H7 (cell line): ENCODE results near the gene SYT7. TPM values are rescaled to one million over a fixed set of nuclear protein-coding genes. Genes with fewer than 3 reads are reported as not detected.

Experiments
- DNase-seq: peaks from one replicate; pipeline ENCODE4 v3.0.0; 2012
- H3K27me3 ChIP-seq: 2 replicates; pipeline ENCODE4 v1.6.0; 2011; ENCODE audit warnings: mild to moderate bottlenecking, low read length; ENCODE audit not compliant: control insufficient read depth, insufficient read depth
- H3K36me3 ChIP-seq: replicated peaks from 2 replicates; pipeline ENCODE4 v1.5.1; 2011; ENCODE audit warnings: low read length; ENCODE audit not compliant: control insufficient read depth, insufficient read depth
- H3K4me3 ChIP-seq: 2 replicates; pipeline ENCODE4 v1.5.1; 2011; ENCODE audit warnings: low read depth, mild to moderate bottlenecking, control low read depth, low read length, moderate library complexity; ENCODE audit not compliant: insufficient read depth
- total RNA-seq: library from RNA; depleted of rRNA; stranded (reverse); fragments of >200 nt; shearing (Covaris generic); gene quantifications from 2 replicates; pipeline ENCODE4 v1.2.3, GENCODE V29; 2014

Gene SYT7
- total RNA-seq, 1 experiment from 2014 or later: 4.8 TPM

- Histone ChIP-seq H3K36me3 (no peaks in the 10 kb centered on the region), H3K4me3 (no peak overlapping the region), H3K27me3 (no peaks in the 10 kb centered on the region)
- DNase-seq: no peak
Measured at GRCh38 chr11:61547246-61547645, 33.6 kb downstream of the SYT7 start.

- H3K36me3 ChIP-seq: no peaks in the 10 kb centered on the region
- DNase-seq: no peak
- H3K27me3 ChIP-seq: no peaks in the 10 kb centered on the region
- no peak overlapping the region for H3K4me3 ChIP-seq
Measured at GRCh38 chr11:61546663-61547062, 34.2 kb downstream of the SYT7 start.

DNA sequence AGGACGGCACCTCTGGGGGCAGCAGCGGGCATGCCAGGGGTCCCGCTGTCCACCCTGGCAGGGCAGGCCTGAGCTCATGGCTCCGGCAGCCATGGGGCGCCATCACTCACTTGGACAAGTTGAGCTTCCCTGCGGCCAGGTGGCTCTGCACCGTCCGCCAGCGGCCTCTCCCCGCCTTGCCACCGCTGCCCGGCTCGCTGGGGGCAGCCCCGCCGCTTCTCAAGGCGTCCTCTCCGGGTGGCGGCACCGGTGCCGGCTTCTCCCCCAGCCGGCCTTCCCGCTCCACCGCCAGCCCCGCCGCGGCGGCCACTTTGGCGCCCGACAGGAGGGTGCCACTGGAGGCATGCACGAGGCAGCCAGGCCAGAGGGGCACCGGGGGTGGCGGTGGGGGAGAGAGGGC lies 35.0 kb downstream of the SYT7 start:
- Histone ChIP-seq H3K36me3 (no peaks in the 10 kb centered on the region), H3K4me3 (no peak overlapping the region), H3K27me3 (no peaks in the 10 kb centered on the region)
- peak; percentile 64 for DNase-seq

DNA sequence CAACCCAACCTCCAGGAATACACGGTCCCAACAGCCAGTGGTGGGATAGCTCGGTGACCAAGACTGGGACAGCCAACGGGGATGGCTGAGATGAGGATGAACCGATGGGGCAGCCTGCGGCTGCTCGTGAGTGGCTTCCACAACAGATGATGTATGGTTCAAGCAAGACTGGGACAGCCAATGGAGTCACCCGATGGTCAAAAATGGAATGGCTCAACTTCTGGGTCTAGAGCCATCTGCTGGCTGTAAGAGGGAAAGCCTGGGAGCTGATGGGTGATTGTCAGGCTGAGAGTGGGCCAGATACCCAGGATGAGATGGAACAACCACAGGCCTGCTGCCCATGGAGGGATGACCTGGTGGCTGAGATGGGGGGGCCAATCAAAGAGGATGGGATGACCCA lies 35.5 kb downstream of the SYT7 start:
- Histone ChIP-seq H3K27me3 (no peaks in the 10 kb centered on the region), H3K4me3 (no peak overlapping the region), H3K36me3 (no peaks in the 10 kb centered on the region)
- DNase-seq: peak; percentile 91

DNA sequence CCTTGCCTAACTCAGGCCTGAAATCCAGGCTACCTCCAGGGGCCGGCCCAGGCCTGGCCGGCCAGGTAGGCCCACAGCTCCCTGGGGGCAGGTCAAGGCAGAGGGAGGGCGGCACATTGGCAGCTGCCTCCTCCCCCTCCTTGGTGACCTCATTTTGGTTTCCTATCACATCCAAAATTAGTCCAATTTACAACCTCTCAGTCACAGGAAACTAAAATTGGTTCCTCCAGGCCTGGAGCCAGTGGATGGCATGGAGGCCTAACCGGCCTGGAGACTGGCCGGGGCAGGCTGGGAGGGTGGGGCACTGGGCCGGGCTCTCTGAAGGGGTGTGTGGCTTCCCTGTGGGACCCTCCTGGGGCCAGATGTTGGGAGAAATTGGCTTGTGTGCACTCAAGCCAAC lies 36.4 kb downstream of the SYT7 start:
- DNase-seq: peak; percentile 56
- Histone ChIP-seq H3K36me3 (no peaks in the 10 kb centered on the region), H3K27me3 (no peaks in the 10 kb centered on the region), H3K4me3 (no peak overlapping the region)

- DNase-seq: no peak
- H3K36me3 ChIP-seq: no peaks in the 10 kb centered on the region
- no peak overlapping the region for H3K4me3 ChIP-seq
- H3K27me3 ChIP-seq: no peaks in the 10 kb centered on the region
Measured at GRCh38 chr11:61543606-61544306, 37.1 kb downstream of the SYT7 start.

DNA sequence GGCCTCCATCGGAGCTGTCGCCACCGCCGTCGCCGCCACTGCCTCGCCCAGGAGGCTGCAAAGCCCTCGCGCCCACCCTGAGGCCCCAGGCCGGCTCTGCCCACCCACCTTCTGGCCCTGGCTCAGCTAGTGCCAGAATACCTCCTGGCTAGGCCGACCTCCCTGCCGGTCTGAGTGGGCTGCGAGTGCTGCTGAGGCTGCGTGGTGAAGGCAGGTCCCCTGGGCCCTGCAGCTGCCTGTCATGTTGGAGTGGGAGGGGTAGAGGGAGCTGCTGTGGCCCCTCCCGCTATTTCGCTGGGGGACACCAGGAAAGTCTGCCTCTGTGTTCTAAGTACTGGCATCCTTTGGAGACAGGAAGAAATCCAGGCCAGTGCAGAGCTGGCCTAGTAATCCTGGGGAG lies 38.2 kb downstream of the SYT7 start:
- Histone ChIP-seq H3K36me3 (no peaks in the 10 kb centered on the region), H3K27me3 (no peaks in the 10 kb centered on the region), H3K4me3 (no peak overlapping the region)
- DNase-seq: peak; percentile 79

DNA sequence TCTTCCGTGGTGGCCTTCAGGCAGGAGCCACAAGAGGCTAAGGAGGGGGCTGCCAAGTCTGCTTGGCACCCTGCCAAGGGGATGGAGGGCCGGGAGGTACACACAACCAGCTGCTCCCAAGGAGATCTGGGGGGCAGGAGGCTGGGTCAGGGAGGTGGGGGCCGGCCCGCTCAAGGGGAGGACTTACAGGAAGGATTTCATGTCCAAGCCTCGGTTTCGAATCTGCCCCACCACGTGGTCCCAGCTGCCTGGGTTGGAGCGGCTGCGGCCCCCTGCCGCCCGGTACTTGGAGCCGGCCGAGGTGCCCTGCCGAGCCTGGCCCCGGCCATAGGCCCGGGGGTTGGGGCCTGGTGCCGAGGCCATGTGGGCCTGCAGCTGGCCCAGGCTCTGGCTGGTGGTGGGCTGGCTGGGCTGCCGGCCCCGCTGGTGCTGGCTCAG lies 38.8 kb downstream of the SYT7 start:
- Histone ChIP-seq H3K36me3 (no peaks in the 10 kb centered on the region), H3K4me3 (no peak overlapping the region), H3K27me3 (no peaks in the 10 kb centered on the region)
- DNase-seq: peak; percentile 87

DNA sequence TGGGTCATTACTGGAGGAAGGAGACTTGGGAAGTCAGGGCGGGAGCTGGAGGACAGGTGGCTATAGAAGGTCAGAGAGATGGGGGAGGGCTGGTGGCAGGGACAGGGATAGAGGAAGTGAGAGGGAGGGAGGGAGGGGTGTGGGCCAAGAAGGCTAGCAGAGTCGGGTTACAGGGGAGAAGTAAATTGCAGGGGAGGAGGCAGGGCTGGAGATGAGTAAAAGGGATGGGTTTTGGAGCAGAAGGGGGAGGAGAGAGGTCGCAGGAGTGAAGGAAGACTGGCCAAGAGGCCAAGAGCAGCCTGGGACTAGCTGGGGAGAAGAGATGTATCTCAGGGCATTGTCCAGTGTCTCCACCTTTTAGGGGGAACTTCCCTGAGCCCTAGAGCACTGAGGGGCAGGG lies 39.3 kb downstream of the SYT7 start:
- Histone ChIP-seq H3K36me3 (no peaks in the 10 kb centered on the region), H3K4me3 (no peak overlapping the region), H3K27me3 (no peaks in the 10 kb centered on the region)
- DNase-seq: peak; percentile 92

GRCh38 chr11:61540528-61540927 lies 40.3 kb downstream of the SYT7 start:
- no peaks in the 10 kb centered on the region for H3K27me3 ChIP-seq
- H3K36me3 ChIP-seq: no peaks in the 10 kb centered on the region
- peak; percentile 47 for DNase-seq
- H3K4me3 ChIP-seq: no peak overlapping the region

GRCh38 chr11:61539831-61540357 lies 41.0 kb downstream of the SYT7 start:
- DNase-seq: peak; percentile 65
- Histone ChIP-seq H3K36me3 (no peaks in the 10 kb centered on the region), H3K27me3 (no peaks in the 10 kb centered on the region), H3K4me3 (no peak overlapping the region)

GRCh38 chr11:61539006-61539405 lies 41.9 kb downstream of the SYT7 start:
- Histone ChIP-seq H3K4me3 (no peak overlapping the region), H3K27me3 (no peaks in the 10 kb centered on the region), H3K36me3 (no peaks in the 10 kb centered on the region)
- no peak for DNase-seq

- Histone ChIP-seq H3K4me3 (no peak overlapping the region), H3K36me3 (no peaks in the 10 kb centered on the region), H3K27me3 (no peaks in the 10 kb centered on the region)
Measured at GRCh38 chr11:61538636-61538961, 42.3 kb downstream of the SYT7 start.

GRCh38 chr11:61537326-61537725 lies 43.5 kb downstream of the SYT7 start:
- no peak for DNase-seq
- Histone ChIP-seq H3K36me3 (no peaks in the 10 kb centered on the region), H3K27me3 (no peaks in the 10 kb centered on the region), H3K4me3 (no peak overlapping the region)

More at GRCh38 chr11:61538636-61538961, 42.3 kb downstream of the SYT7 start:
- DNase-seq: no peak

- Histone ChIP-seq H3K36me3 (no peaks in the 10 kb centered on the region), H3K27me3 (no peaks in the 10 kb centered on the region), H3K4me3 (no peak overlapping the region)
- peak; percentile 77 for DNase-seq
Measured at GRCh38 chr11:61536676-61537270, 44.1 kb downstream of the SYT7 start.
